HepG2 (cell line): ENCODE results near the gene MIDN. TPM values are rescaled to one million over a fixed set of nuclear protein-coding genes. Genes with fewer than 3 reads are reported as not detected.
A peak's percentile ranks its signal among the peaks of the same experiment; 100 is the strongest.

ENCODE experiments used
- ARNTL ChIP-seq: sonication (generic); formaldehyde crosslinking; IDR thresholded peaks from 2 replicates; pipeline ENCODE4 v1.4.0; 2020; ENCODE audit warnings: mild to moderate bottlenecking, missing genetic modification reagents
- BCLAF1 ChIP-seq: fragments of 450-650 bp; IDR thresholded peaks from 2 replicates; pipeline ENCODE4 v1.6.1; 2017; ENCODE audit warnings: mild to moderate bottlenecking
- E2F2 ChIP-seq: sonication (generic); formaldehyde crosslinking; IDR thresholded peaks from 2 replicates; pipeline ENCODE4 v1.4.0; 2020; ENCODE audit warnings: missing genetic modification reagents, borderline replicate concordance
- FOXA1 ChIP-seq, 2 experiments: fragments of 450-650 bp in 1 of 2; sonication (generic) in 1 of 2; formaldehyde crosslinking in 1 of 2; IDR thresholded peaks; 2 replicates each; pipeline versions ENCODE4 v1.4.0 to v1.6.1; 2016 to 2020; ENCODE audit warnings: missing genetic modification reagents in 1 of 2
- FOXA3 ChIP-seq: IDR thresholded peaks from 2 replicates; pipeline ENCODE4 v1.6.1; 2016; ENCODE audit warnings: missing genetic modification reagents, missing compliant biosample characterization
- HCFC1 ChIP-seq: fragments of 150-350 bp; IDR thresholded peaks from 2 replicates; pipeline ENCODE4 v1.6.1; 2014; ENCODE audit warnings: low read depth, low read length
- IRF9 ChIP-seq: sonication (generic); formaldehyde crosslinking; IDR thresholded peaks from 2 replicates; pipeline ENCODE4 v1.8.0; 2022; ENCODE audit warnings: missing genetic modification reagents, mild to moderate bottlenecking, borderline replicate concordance
- KLF6 ChIP-seq: IDR thresholded peaks from 2 replicates; pipeline ENCODE4 v1.8.0; 2016; ENCODE audit warnings: missing biosample characterization, missing genetic modification reagents
- MED8 ChIP-seq: sonication (generic); formaldehyde crosslinking; IDR thresholded peaks from 2 replicates; pipeline ENCODE4 v1.8.1; 2023; ENCODE audit warnings: mild to moderate bottlenecking, missing genetic modification reagents; ENCODE audit not compliant: insufficient replicate concordance
- MTA1 ChIP-seq: sonication (generic); formaldehyde crosslinking; IDR thresholded peaks from 2 replicates; pipeline ENCODE4 v1.4.0; 2020; ENCODE audit warnings: missing genetic modification reagents, mild to moderate bottlenecking, borderline replicate concordance
- RXRB ChIP-seq: IDR thresholded peaks from 2 replicates; pipeline ENCODE4 v1.6.1; 2016; ENCODE audit warnings: borderline replicate concordance, missing genetic modification reagents, missing compliant biosample characterization
- TEAD3 ChIP-seq: optimal IDR thresholded peaks from 2 replicates; pipeline ENCODE3; 2016; ENCODE audit warnings: borderline replicate concordance
- TRAFD1 ChIP-seq: sonication (generic); formaldehyde crosslinking; IDR thresholded peaks from 2 replicates; pipeline ENCODE4 v1.5.1; 2020; ENCODE audit warnings: missing genetic modification reagents, mild to moderate bottlenecking, borderline replicate concordance
- YEATS2 ChIP-seq: sonication (generic); formaldehyde crosslinking; IDR thresholded peaks from 2 replicates; pipeline ENCODE4 v1.4.0; 2020; ENCODE audit warnings: missing genetic modification reagents, borderline replicate concordance
- ZFP36L2 ChIP-seq: sonication (generic); formaldehyde crosslinking; IDR thresholded peaks from 2 replicates; pipeline ENCODE4 v1.4.0; 2020; ENCODE audit warnings: missing genetic modification reagents
- ZNF101 ChIP-seq: sonication (generic); formaldehyde crosslinking; IDR thresholded peaks from 2 replicates; pipeline ENCODE4 v1.4.0; 2020; ENCODE audit warnings: mild to moderate bottlenecking, low read depth, missing genetic modification reagents, borderline replicate concordance
- ZNF317 ChIP-seq: sonication (generic); formaldehyde crosslinking; IDR thresholded peaks from 2 replicates; pipeline ENCODE4 v1.5.0; 2020; ENCODE audit warnings: mild to moderate bottlenecking, missing genetic modification reagents
- ZNF580 ChIP-seq: IDR thresholded peaks from 2 replicates; pipeline ENCODE4 v1.6.1; 2016; ENCODE audit warnings: low read depth, borderline replicate concordance
- ZNF720 ChIP-seq: sonication (generic); formaldehyde crosslinking; IDR thresholded peaks from 2 replicates; pipeline ENCODE4 v1.4.0; 2020; ENCODE audit warnings: missing genetic modification reagents
- ZNF775 ChIP-seq: sonication (generic); formaldehyde crosslinking; IDR thresholded peaks from 2 replicates; pipeline ENCODE4 v1.4.0; 2020; ENCODE audit warnings: missing genetic modification reagents, mild to moderate bottlenecking, moderate library complexity, borderline replicate concordance
- ZSCAN21 ChIP-seq: sonication (generic); formaldehyde crosslinking; IDR thresholded peaks from 2 replicates; pipeline ENCODE4 v1.8.0; 2022; ENCODE audit warnings: mild to moderate bottlenecking, missing genetic modification reagents, moderate library complexity, borderline replicate concordance
- ZSCAN30 ChIP-seq: sonication (generic); formaldehyde crosslinking; IDR thresholded peaks from 2 replicates; pipeline ENCODE4 v1.5.0; 2020; ENCODE audit warnings: mild to moderate bottlenecking, missing genetic modification reagents
- ZSCAN31 ChIP-seq: sonication (generic); formaldehyde crosslinking; IDR thresholded peaks from 2 replicates; pipeline ENCODE4 v1.5.0; 2020; ENCODE audit warnings: low read depth, mild to moderate bottlenecking, missing genetic modification reagents
- polyA plus RNA-seq, 8 experiments: library from polyadenylated mRNA; depleted of rRNA in 3 of 8; stranded (reverse) in 7 of 8; unstranded in 1 of 8; fragments of >200 nt; fragmentation: Illumina TruSeq in 4 of 8; extraction: Trizol in 4 of 8; gene quantifications; 2 replicates each; pipeline versions ENCODE4 v1.2.1 to v1.2.3, GENCODE V29; 2011 to 2016; ENCODE audit warnings: low read depth in 4 of 8, missing spikeins in 1 of 8, mixed read lengths in 1 of 8; ENCODE audit not compliant: insufficient read depth in 1 of 8
- total RNA-seq, 5 experiments: library from RNA; depleted of rRNA; stranded (reverse); fragments of >200 nt; fragmentation: Illumina TruSeq; extraction: Trizol; gene quantifications; 2 replicates each; pipeline ENCODE4 v1.2.3, GENCODE V29; 2016; ENCODE audit warnings: low read depth in 1 of 5

Gene MIDN
- total and polyA plus RNA-seq, 2 of the 13 experiments (the other 11 are each of a cell fraction or from before 2014, with no cell fraction given): 8.4 to 18.0 TPM

GRCh38 chr19:1241417-1242095 is 6.8 kb upstream of the MIDN start, which contains the start of gene ATP5F1D (continued):
- TF ChIP-seq BCLAF1 (no peak), ZNF317 (CRISPR knock-in tag) (no peak), E2F2 (CRISPR knock-in tag) (no peak), MED8 (CRISPR knock-in tag) (no peak), ARNTL (no peak), ZNF775 (CRISPR knock-in tag) (no peak), ZNF720 (CRISPR knock-in tag) (no peak), ZFP36L2 (CRISPR knock-in tag) (no peak), KLF6 (CRISPR knock-in tag) (peak; percentile 61; the same call in 1 of the 2 replicates), MTA1 (CRISPR knock-in tag) (no peak), FOXA1 (IDR thresholded peaks at IDR 0.05) (no peak), FOXA1 (CRISPR knock-in tag; IDR thresholded peaks at IDR 0.05) (no peak; the same call in 1 of the 2 replicates), ZSCAN21 (CRISPR knock-in tag) (peak; percentile 77; the same call in 1 of the 2 replicates), HCFC1 (peak; percentile 95), ZSCAN30 (CRISPR knock-in tag) (no peak), IRF9 (CRISPR knock-in tag) (peak; percentile 52; the same call in 1 of the 2 replicates), TRAFD1 (no peak), RXRB (no peak), YEATS2 (peak; percentile 60; the same call in 1 of the 2 replicates), ZNF101 (no peak), ZSCAN31 (CRISPR knock-in tag) (0 out of 2 replicates have a peak, but pooled peaks have one; percentile 20), ZNF580 (CRISPR knock-in tag) (no peak; the same call in 1 of the 2 replicates), FOXA3 (CRISPR knock-in tag) (peak; percentile 39), TEAD3 (peak; percentile 71)
